GM19468 (cell line): ENCODE results near the gene SERPINB1.
"Not testable (repeated sequence)": the region's sequence is repeated elsewhere in the genome, so short reads cannot be mapped to it uniquely, and the experiment has no call there.

ENCODE experiments used
- ATAC-seq: cut with Tn5 transposase; IDR thresholded peaks from one replicate; pipeline ENCODE4 v1.9.1; 2021; ENCODE audit warnings: mild to moderate bottlenecking, moderate library complexity, moderate number of reproducible peaks; ENCODE audit not compliant: unreplicated experiment; ENCODE audit errors: extremely low read depth

The SERPINB1 gene

GRCh38 chr6:2866171-2866846 is 24.6 kb upstream of the SERPINB1 start:
- ATAC-seq = peak; percentile 16

GRCh38 chr6:2865694-2866151 is 24.1 kb upstream of the SERPINB1 start:
- no peak for ATAC-seq

GRCh38 chr6:2865270-2865669 is 23.6 kb upstream of the SERPINB1 start:
- no peak for ATAC-seq

- no peak for ATAC-seq
Measured at GRCh38 chr6:2863901-2864300, 22.2 kb upstream of the SERPINB1 start.

GRCh38 chr6:2862712-2863181 is 21.1 kb upstream of the SERPINB1 start:
- peak; percentile 43 for ATAC-seq

- ATAC-seq = no peak
Measured at GRCh38 chr6:2861822-2862164, 20.1 kb upstream of the SERPINB1 start.

- ATAC-seq = no peak
Measured at GRCh38 chr6:2861060-2861821, 19.6 kb upstream of the SERPINB1 start.

- ATAC-seq = not testable (repeated sequence)
Measured at GRCh38 chr6:2860706-2861059, 19.0 kb upstream of the SERPINB1 start.

- not testable (repeated sequence) for ATAC-seq
Measured at GRCh38 chr6:2859798-2860705, 18.4 kb upstream of the SERPINB1 start.

- ATAC-seq = no peak
Measured at GRCh38 chr6:2859185-2859700, 17.6 kb upstream of the SERPINB1 start.

- ATAC-seq = no peak
Measured at GRCh38 chr6:2857580-2858337, 16.1 kb upstream of the SERPINB1 start.

GRCh38 chr6:2857185-2857579 is 15.5 kb upstream of the SERPINB1 start:
- no peak for ATAC-seq

GRCh38 chr6:2855061-2855519 is 13.4 kb upstream of the SERPINB1 start:
- no peak for ATAC-seq

GRCh38 chr6:2854396-2854982 is 12.8 kb upstream of the SERPINB1 start:
- no peak for ATAC-seq

GRCh38 chr6:2853769-2854395 is 12.2 kb upstream of the SERPINB1 start:
- ATAC-seq = no peak

- not testable (repeated sequence) for ATAC-seq
Measured at GRCh38 chr6:2853378-2853768, 11.7 kb upstream of the SERPINB1 start.

GRCh38 chr6:2852921-2853322 is 11.3 kb upstream of the SERPINB1 start:
- no peak for ATAC-seq

- no peak for ATAC-seq
Measured at GRCh38 chr6:2852514-2852855, 10.8 kb upstream of the SERPINB1 start.
